Retinal pigment epithelial cell (primary cell): ENCODE measurements around the gene SOS1.

Source experiments
- DNase-seq: peaks from one replicate; pipeline ENCODE4 v3.0.0-alpha.2; 2010; ENCODE audit warnings: low read depth
- H3K4me3 ChIP-seq: 2 replicates; pipeline ENCODE4 v1.5.1; 2011; ENCODE audit warnings: mild to moderate bottlenecking, low read length, control low read depth, moderate library complexity
- TF ChIP-seq, protein P1 (sequence below): conservative IDR thresholded peaks from 2 replicates; pipeline ENCODE4 v1.5.1; 2011; ENCODE audit warnings: low read depth, low read length, control low read depth, inconsistent platforms

Gene SOS1

GRCh38 chr2:39095624-39096023, 25.2 kb downstream of the SOS1 start:
- TF ChIP-seq, protein P1, sequence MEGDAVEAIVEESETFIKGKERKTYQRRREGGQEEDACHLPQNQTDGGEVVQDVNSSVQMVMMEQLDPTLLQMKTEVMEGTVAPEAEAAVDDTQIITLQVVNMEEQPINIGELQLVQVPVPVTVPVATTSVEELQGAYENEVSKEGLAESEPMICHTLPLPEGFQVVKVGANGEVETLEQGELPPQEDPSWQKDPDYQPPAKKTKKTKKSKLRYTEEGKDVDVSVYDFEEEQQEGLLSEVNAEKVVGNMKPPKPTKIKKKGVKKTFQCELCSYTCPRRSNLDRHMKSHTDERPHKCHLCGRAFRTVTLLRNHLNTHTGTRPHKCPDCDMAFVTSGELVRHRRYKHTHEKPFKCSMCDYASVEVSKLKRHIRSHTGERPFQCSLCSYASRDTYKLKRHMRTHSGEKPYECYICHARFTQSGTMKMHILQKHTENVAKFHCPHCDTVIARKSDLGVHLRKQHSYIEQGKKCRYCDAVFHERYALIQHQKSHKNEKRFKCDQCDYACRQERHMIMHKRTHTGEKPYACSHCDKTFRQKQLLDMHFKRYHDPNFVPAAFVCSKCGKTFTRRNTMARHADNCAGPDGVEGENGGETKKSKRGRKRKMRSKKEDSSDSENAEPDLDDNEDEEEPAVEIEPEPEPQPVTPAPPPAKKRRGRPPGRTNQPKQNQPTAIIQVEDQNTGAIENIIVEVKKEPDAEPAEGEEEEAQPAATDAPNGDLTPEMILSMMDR: no peak
- no peak overlapping the region for H3K4me3 ChIP-seq
- DNase-seq: no peak

DNA sequence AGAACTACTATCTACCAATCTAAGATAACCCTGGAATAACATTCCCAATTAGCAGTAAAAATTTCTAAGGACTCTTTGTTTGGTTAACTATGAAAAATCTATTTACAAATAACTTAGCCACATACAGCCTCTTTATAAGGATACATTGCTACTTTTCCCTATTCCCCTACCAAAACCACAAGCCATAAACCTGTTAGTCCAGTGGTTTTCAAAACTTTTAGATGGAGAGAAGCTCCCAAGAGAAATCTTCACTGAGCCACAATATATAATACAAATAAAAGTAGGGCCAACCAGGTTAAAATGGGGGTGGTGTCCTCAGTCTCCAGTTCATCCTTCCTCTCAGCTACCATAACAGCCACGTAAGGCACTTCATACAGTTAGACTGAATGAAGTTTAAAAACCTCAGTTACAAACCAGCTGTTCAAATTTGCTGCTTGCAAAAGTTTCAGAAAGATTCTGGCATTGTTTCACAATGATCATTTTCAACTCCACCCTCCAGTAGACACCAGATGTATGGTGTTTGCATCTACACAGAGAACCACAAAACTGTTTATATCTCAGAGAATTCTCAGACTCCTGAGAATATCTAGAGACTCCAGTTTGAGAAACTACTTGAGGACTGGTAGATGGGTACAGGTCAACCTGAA, 26.0 kb downstream of the SOS1 start:
- TF ChIP-seq, protein P1: no peak
- no peak overlapping the region for H3K4me3 ChIP-seq
- DNase-seq: no peak

DNA sequence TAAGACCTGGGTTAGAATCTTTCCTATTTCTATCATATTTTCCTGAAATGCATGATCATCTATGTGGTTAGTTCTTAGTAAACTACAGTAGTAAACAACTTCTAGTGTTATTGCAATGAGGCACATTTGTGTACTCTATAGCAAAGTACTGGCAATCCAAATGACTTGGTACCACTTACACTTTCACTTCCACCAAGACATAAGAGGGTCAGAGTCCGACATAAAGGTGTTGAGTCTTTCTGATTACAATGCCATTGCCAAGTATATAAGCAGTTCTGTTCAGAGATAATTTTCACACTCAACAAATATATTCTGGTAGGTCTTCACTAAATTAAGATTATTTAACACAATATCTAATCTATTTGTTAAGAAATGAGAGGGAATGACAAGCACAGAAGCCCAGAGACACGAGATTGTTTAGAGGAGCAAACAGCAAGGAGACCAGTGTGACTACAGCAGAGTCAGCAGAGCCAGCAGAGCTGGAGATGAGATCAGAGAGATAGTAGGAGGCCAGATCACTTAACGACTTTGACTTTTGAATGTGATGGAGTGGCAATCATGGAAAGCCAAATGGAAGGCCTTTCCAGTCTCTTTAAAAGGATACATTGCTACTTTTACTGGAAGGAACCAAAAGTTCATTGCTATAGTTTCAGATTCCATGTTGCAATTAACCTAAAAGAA, 27.5 kb downstream of the SOS1 start:
- TF ChIP-seq, protein P1: no peak
- H3K4me3 ChIP-seq: no peak overlapping the region

DNA sequence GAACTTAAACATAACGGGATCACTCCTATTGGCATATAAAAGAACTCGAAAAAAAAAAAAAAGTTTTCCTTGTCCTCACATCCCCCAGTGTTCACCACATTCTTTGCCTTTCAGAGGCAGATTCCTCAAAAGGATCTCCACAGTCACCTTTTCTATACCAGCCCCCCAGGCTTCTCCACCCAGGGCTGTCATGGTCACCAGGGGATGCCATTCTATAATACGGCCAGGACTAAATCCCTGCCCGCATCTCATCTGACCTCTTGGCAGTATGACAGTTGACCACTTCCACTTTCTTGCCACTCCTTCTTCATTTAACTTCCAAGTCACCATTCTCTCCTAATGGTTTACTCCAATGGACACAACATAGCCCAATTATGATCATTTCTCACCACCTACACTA, 29.3 kb downstream of the SOS1 start:
- H3K4me3 ChIP-seq: no peak overlapping the region
- no peak for DNase-seq
- TF ChIP-seq, protein P1: no peak

More for the DNA sequence above, 27.5 kb downstream of the SOS1 start:
- no peak for DNase-seq

DNA sequence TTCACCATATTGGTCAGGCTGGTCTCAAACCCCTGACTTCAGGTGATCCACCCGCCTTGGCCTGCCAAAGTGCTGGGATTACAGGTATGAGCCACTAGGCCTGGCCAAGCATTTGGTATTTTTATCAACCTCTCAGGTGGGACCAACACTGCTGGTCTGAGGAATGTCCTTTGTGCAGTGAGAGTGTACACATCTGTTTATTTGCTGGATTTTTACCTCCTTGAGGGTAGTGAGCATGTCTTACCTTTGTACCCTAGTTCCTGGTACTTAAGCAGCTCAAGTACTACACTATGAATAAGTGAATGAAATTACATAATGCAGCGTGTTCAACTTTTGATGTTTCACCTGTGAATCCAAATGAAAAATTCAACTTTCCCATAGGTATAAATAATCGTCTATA, 29.8 kb downstream of the SOS1 start:
- no peak overlapping the region for H3K4me3 ChIP-seq
- TF ChIP-seq, protein P1: no peak
- no peak for DNase-seq

- no peak for DNase-seq
- TF ChIP-seq, protein P1: no peak
- no peak overlapping the region for H3K4me3 ChIP-seq
Measured at GRCh38 chr2:39080152-39080551, 40.7 kb downstream of the SOS1 start.
